Activated CD4-positive, alpha-beta memory T cell treated with anti-CD3 and anti-CD28 coated beads for 36 hours (primary cell): ENCODE results near the gene IFT22. TPM values are rescaled to one million over a fixed set of nuclear protein-coding genes. Genes with fewer than 3 reads are reported as not detected.
"Not testable (repeated sequence)": the region's sequence is repeated elsewhere in the genome, so short reads cannot be mapped to it uniquely, and the experiment has no call there.

Source experiments
- CTCF ChIA-PET: fragments of 350-600 bp; sonication (Branson Sonifier 250); formaldehyde crosslinking; loops from one replicate; lab custom pipeline; 2021; ENCODE audit warnings: antibody characterized with exemption, inconsistent platforms; lab: Charles Lee
- POLR2A ChIA-PET: fragments of 350-600 bp; sonication (Branson Sonifier 250); formaldehyde crosslinking; loops from one replicate; lab custom pipeline; 2021; ENCODE audit warnings: antibody characterized with exemption; lab: Charles Lee
- DNase-seq: peaks from one replicate; pipeline ENCODE4 v3.0.0-alpha.2; 2020
- H3K27ac Mint-ChIP-seq: one replicate; pipeline ENCODE4 v1.8.0; 2021; ENCODE audit warnings: mixed read lengths
- H3K27me3 Mint-ChIP-seq: one replicate; pipeline ENCODE4 v1.8.0; 2021; ENCODE audit warnings: mixed read lengths
- H3K36me3 Mint-ChIP-seq: one replicate; pipeline ENCODE4 v1.8.0; 2021; ENCODE audit warnings: mixed read lengths
- H3K4me1 Mint-ChIP-seq: one replicate; pipeline ENCODE4 v1.8.0; 2021; ENCODE audit warnings: low read depth, mixed read lengths
- H3K4me3 Mint-ChIP-seq: one replicate; pipeline ENCODE4 v1.8.0; 2021; ENCODE audit warnings: mild to moderate bottlenecking, mixed read lengths
- H3K9me3 Mint-ChIP-seq: one replicate; pipeline ENCODE4 v1.8.0; 2021; ENCODE audit warnings: mixed read lengths
- intact Hi-C: fragments of 100-400 bp; cut with micrococcal nuclease; formaldehyde crosslinking; loops from one replicate; pipeline ENCODE4 v1.15.1; 2023
- total RNA-seq, 2 experiments: library from RNA; stranded (reverse); gene quantifications; one replicate each; pipeline ENCODE4 v1.2.3, GENCODE V29; 2021

Gene IFT22
- total RNA-seq, 2 experiments from 2014 or later = 6.1 to 7.7 TPM

- H3K4me1 Mint-ChIP-seq, H3K9me3 Mint-ChIP-seq, intact Hi-C loops, H3K36me3 Mint-ChIP-seq, H3K27me3 Mint-ChIP-seq, H3K27ac Mint-ChIP-seq, H3K4me3 Mint-ChIP-seq, POLR2A ChIA-PET, DNase-seq: not testable (repeated sequence)
- CTCF ChIA-PET = interaction anchor here (0.7 kb wide), 1 partner anchor 16 kb away, joined by 3 read pairs; no protein-coding TSS in a partner anchor
Observed at GRCh38 chr7:101349300-101349699, 27.7 kb upstream of the IFT22 start.

GRCh38 chr7:101348456-101349067 lies 26.9 kb upstream of the IFT22 start:
- H3K9me3 Mint-ChIP-seq, H3K4me3 Mint-ChIP-seq, intact Hi-C loops, H3K36me3 Mint-ChIP-seq, H3K4me1 Mint-ChIP-seq, CTCF ChIA-PET, POLR2A ChIA-PET, H3K27ac Mint-ChIP-seq, H3K27me3 Mint-ChIP-seq, DNase-seq: not testable (repeated sequence)

- H3K4me1 Mint-ChIP-seq = peaks cover 5% of the 10 kb centered on the region
- no peaks in the 10 kb centered on the region for H3K36me3 Mint-ChIP-seq
- DNase-seq = no peak
- H3K9me3 Mint-ChIP-seq = no peaks in the 10 kb centered on the region
- ChIA-PET CTCF (no interaction called here), POLR2A (no interaction called here)
- H3K27me3 Mint-ChIP-seq = peaks cover 5% of the 10 kb centered on the region
- intact Hi-C loops = no loop called here
- no peak overlapping the region for H3K27ac Mint-ChIP-seq
- no peak overlapping the region for H3K4me3 Mint-ChIP-seq
Observed at GRCh38 chr7:101347477-101347876, 25.9 kb upstream of the IFT22 start.

- intact Hi-C loops = no loop called here
- no peak overlapping the region for H3K27ac Mint-ChIP-seq
- H3K9me3 Mint-ChIP-seq = no peaks in the 10 kb centered on the region
- ChIA-PET CTCF (no interaction called here), POLR2A (no interaction called here)
- H3K27me3 Mint-ChIP-seq = no peaks in the 10 kb centered on the region
- H3K36me3 Mint-ChIP-seq = no peaks in the 10 kb centered on the region
- no peak overlapping the region for H3K4me3 Mint-ChIP-seq
- DNase-seq = no peak
- H3K4me1 Mint-ChIP-seq = no peaks in the 10 kb centered on the region
Observed at GRCh38 chr7:101342892-101343291, 21.3 kb upstream of the IFT22 start.

GRCh38 chr7:101340379-101340778 lies 18.8 kb upstream of the IFT22 start:
- CTCF ChIA-PET = no interaction called here
- POLR2A ChIA-PET = no interaction called here
- no peaks in the 10 kb centered on the region for H3K4me1 Mint-ChIP-seq
- intact Hi-C loops = no loop called here
- H3K27me3 Mint-ChIP-seq = no peaks in the 10 kb centered on the region
- H3K4me3 Mint-ChIP-seq = no peak overlapping the region
- no peak for DNase-seq
- H3K9me3 Mint-ChIP-seq = no peaks in the 10 kb centered on the region
- H3K27ac Mint-ChIP-seq = no peak overlapping the region
- H3K36me3 Mint-ChIP-seq = no peaks in the 10 kb centered on the region

- intact Hi-C loops = no loop called here
- no peak overlapping the region for H3K27ac Mint-ChIP-seq
- POLR2A ChIA-PET = no interaction called here
- peaks cover 5% of the 10 kb centered on the region for H3K27me3 Mint-ChIP-seq
- H3K4me3 Mint-ChIP-seq = no peak overlapping the region
- no peaks in the 10 kb centered on the region for H3K4me1 Mint-ChIP-seq
- CTCF ChIA-PET = no interaction called here
- no peaks in the 10 kb centered on the region for H3K9me3 Mint-ChIP-seq
- no peak for DNase-seq
- H3K36me3 Mint-ChIP-seq = no peaks in the 10 kb centered on the region
Observed at GRCh38 chr7:101333912-101334311, 12.3 kb upstream of the IFT22 start.

- Mint-ChIP-seq H3K36me3 (no peaks in the 10 kb centered on the region), H3K4me3 (no peak overlapping the region), H3K27me3 (peaks cover 5% of the 10 kb centered on the region), H3K27ac (no peak overlapping the region), H3K9me3 (no peaks in the 10 kb centered on the region), H3K4me1 (no peaks in the 10 kb centered on the region)
- ChIA-PET POLR2A (no interaction called here), CTCF (interaction anchor here (1.4 kb wide), 1 partner anchor 17 kb away, joined by 5 read pairs; no protein-coding TSS in a partner anchor)
- DNase-seq = no peak
- intact Hi-C loops = no loop called here
Observed at GRCh38 chr7:101332026-101332425, 10.4 kb upstream of the IFT22 start.

GRCh38 chr7:101330011-101330484 lies 8.4 kb upstream of the IFT22 start:
- Mint-ChIP-seq H3K36me3 (no peaks in the 10 kb centered on the region), H3K4me1 (no peaks in the 10 kb centered on the region), H3K9me3 (no peaks in the 10 kb centered on the region), H3K4me3 (no peak overlapping the region), H3K27me3 (peaks cover 5% of the 10 kb centered on the region), H3K27ac (no peak overlapping the region)
- ChIA-PET POLR2A (no interaction called here), CTCF (no interaction called here)
- no peak for DNase-seq
- intact Hi-C loops = no loop called here

GRCh38 chr7:101328159-101328558 lies 6.5 kb upstream of the IFT22 start:
- no peak for DNase-seq
- no peaks in the 10 kb centered on the region for H3K36me3 Mint-ChIP-seq
- H3K27me3 Mint-ChIP-seq = peaks cover 5% of the 10 kb centered on the region
- POLR2A ChIA-PET = no interaction called here
- no peak overlapping the region for H3K27ac Mint-ChIP-seq
- no peaks in the 10 kb centered on the region for H3K4me1 Mint-ChIP-seq
- intact Hi-C loops = no loop called here
- H3K9me3 Mint-ChIP-seq = no peaks in the 10 kb centered on the region
- CTCF ChIA-PET = no interaction called here
- H3K4me3 Mint-ChIP-seq = no peak overlapping the region

- intact Hi-C loops = loop anchor here (5.0 kb wide), 1 partner anchor 188 kb away; no protein-coding TSS in a partner anchor
- no peak overlapping the region for H3K27ac Mint-ChIP-seq
- ChIA-PET POLR2A (interaction anchor here (0.6 kb wide), 1 partner anchor 18 kb away, joined by 3 read pairs; no protein-coding TSS in a partner anchor), CTCF (no interaction called here)
- no peak for DNase-seq
- H3K4me3 Mint-ChIP-seq = no peak overlapping the region
- H3K27me3 Mint-ChIP-seq = no peaks in the 10 kb centered on the region
- peaks cover 6% of the 10 kb centered on the region for H3K36me3 Mint-ChIP-seq
- H3K4me1 Mint-ChIP-seq = peaks cover 4% of the 10 kb centered on the region
- no peaks in the 10 kb centered on the region for H3K9me3 Mint-ChIP-seq
Observed at GRCh38 chr7:101319401-101319800, 2.2 kb downstream of the IFT22 start.

GRCh38 chr7:101315336-101315735 lies 6.3 kb downstream of the IFT22 start:
- no peaks in the 10 kb centered on the region for H3K27me3 Mint-ChIP-seq
- H3K4me1 Mint-ChIP-seq = no peaks in the 10 kb centered on the region
- H3K4me3 Mint-ChIP-seq = no peak overlapping the region
- intact Hi-C loops = loop anchor here (5.0 kb wide), 1 partner anchor 192 kb away; no protein-coding TSS in a partner anchor
- CTCF ChIA-PET = interaction anchor here (0.6 to 4.1 kb wide), 22 partner anchors 10 to 608 kb away, joined by 3 to 29 read pairs (median 4); partner anchors contain the start of gene ZNHIT1
- DNase-seq = peak; percentile 64
- POLR2A ChIA-PET = interaction anchor here (0.6 kb wide), 1 partner anchor 781 kb away, joined by 3 read pairs; no protein-coding TSS in a partner anchor
- peaks cover 18% of the 10 kb centered on the region for H3K36me3 Mint-ChIP-seq
- H3K9me3 Mint-ChIP-seq = peaks cover 7% of the 10 kb centered on the region
- H3K27ac Mint-ChIP-seq = no peak overlapping the region

GRCh38 chr7:101308245-101309085 lies 13.1 kb downstream of the IFT22 start:
- peak overlapping the region; percentile 86 for H3K4me3 Mint-ChIP-seq
- POLR2A ChIA-PET = no interaction called here
- peaks cover 15% of the 10 kb centered on the region for H3K9me3 Mint-ChIP-seq
- H3K27me3 Mint-ChIP-seq = peaks cover 25% of the 10 kb centered on the region
- CTCF ChIA-PET = interaction anchor here (0.9 to 1.8 kb wide), 3 partner anchors 9 to 26 kb away, joined by 4 to 6 read pairs (median 5); no protein-coding TSS in a partner anchor
- H3K4me1 Mint-ChIP-seq = peaks cover 7% of the 10 kb centered on the region
- peaks cover 22% of the 10 kb centered on the region for H3K36me3 Mint-ChIP-seq
- DNase-seq = peak; percentile 64
- peak overlapping the region; percentile 30 for H3K27ac Mint-ChIP-seq
- intact Hi-C loops = no loop called here
